HG03442 (cell line): ENCODE measurements around the gene IER5L.

Experiments used
- ATAC-seq: cut with Tn5 transposase; IDR thresholded peaks from one replicate; pipeline ENCODE4 v1.9.1; 2021; ENCODE audit warnings: mild to moderate bottlenecking, moderate library complexity; ENCODE audit not compliant: unreplicated experiment

IER5L gene

GRCh38 chr9:129182122-129182521, 4.1 kb upstream of the IER5L start:
- ATAC-seq, result no peak

GRCh38 chr9:129181246-129181645, 3.2 kb upstream of the IER5L start:
- no peak for ATAC-seq

- no peak for ATAC-seq
These were observed 714 bp upstream of the IER5L start for GRCh38 chr9:129178568-129179382.

GRCh38 chr9:129177443-129177790, 644 bp downstream of the IER5L start:
- no peak for ATAC-seq

- no peak for ATAC-seq
These were observed 1.2 kb downstream of the IER5L start for GRCh38 chr9:129176701-129177442.

GRCh38 chr9:129175825-129176633, 2.0 kb downstream of the IER5L start:
- no peak for ATAC-seq

- ATAC-seq, result no peak
These were observed 2.6 kb downstream of the IER5L start for GRCh38 chr9:129175515-129175824.

- ATAC-seq, result no peak
These were observed 3.1 kb downstream of the IER5L start for GRCh38 chr9:129174724-129175514.

GRCh38 chr9:129174102-129174723, 3.8 kb downstream of the IER5L start:
- no peak for ATAC-seq

- no peak for ATAC-seq
These were observed 4.6 kb downstream of the IER5L start for GRCh38 chr9:129173296-129174101.

GRCh38 chr9:129172816-129173215, 5.2 kb downstream of the IER5L start:
- ATAC-seq, result no peak

- no peak for ATAC-seq
These were observed 5.9 kb downstream of the IER5L start for GRCh38 chr9:129171993-129172751.

GRCh38 chr9:129170229-129170628, 7.8 kb downstream of the IER5L start:
- no peak for ATAC-seq

GRCh38 chr9:129166623-129167557, 11.2 kb downstream of the IER5L start:
- ATAC-seq, result no peak

GRCh38 chr9:129165198-129165597, 12.9 kb downstream of the IER5L start:
- no peak for ATAC-seq

GRCh38 chr9:129164246-129164930, 13.7 kb downstream of the IER5L start:
- ATAC-seq, result no peak

GRCh38 chr9:129163753-129164152, 14.3 kb downstream of the IER5L start:
- no peak for ATAC-seq
